Measurements from ENCODE around the gene SPP1. TPM values are rescaled to one million over a fixed set of nuclear protein-coding genes. Genes with fewer than 3 reads are reported as not detected.
"Not testable (repeated sequence)": the region's sequence is repeated elsewhere in the genome, so short reads cannot be mapped to it uniquely, and the experiment has no call there.

SPP1 gene
- total RNA-seq, 4 donors from 2014 or later, result 5.6 to 37.8 (median 10.3) TPM

- H3K9me3 ChIP-seq, result no peaks in the 10 kb centered on the region
- H3K4me3 ChIP-seq, result no peak overlapping the region
- 25 to 40% methylated on average over 1 to 2 of the region's 2 CpGs for WGBS, 2 donors (ENCODE audit: low coverage in 1 of 2)
- H3K27ac ChIP-seq, result no peak overlapping the region
- H3K4me1 ChIP-seq, result no peaks in the 10 kb centered on the region
- H3K36me3 ChIP-seq, result no peaks in the 10 kb centered on the region
- no peak for ATAC-seq
- no peaks in the 10 kb centered on the region for H3K27me3 ChIP-seq
- no peak for TF ChIP-seq EP300 (IDR thresholded peaks at IDR 0.05)
- no peak for TF ChIP-seq POLR2A (IDR thresholded peaks at IDR 0.05)
- TF ChIP-seq CTCF (IDR thresholded peaks at IDR 0.05), result no peak
- no peak for TF ChIP-seq POLR2AphosphoS5 (IDR thresholded peaks at IDR 0.05)
Measured at GRCh38 chr4:87939978-87940690, 35.4 kb upstream of the SPP1 start.

- not testable (repeated sequence) for H3K27ac ChIP-seq, H3K4me3 ChIP-seq, H3K9me3 ChIP-seq, H3K4me1 ChIP-seq, ATAC-seq, H3K27me3 ChIP-seq, H3K36me3 ChIP-seq
- WGBS, 2 donors (ENCODE audit: low coverage in 1 of 2), result 76 to 92% methylated on average over 2 of the region's 2 CpGs
Measured at GRCh38 chr4:87940809-87941208, 34.7 kb upstream of the SPP1 start.

- WGBS, 2 donors (ENCODE audit: low coverage in 1 of 2), result 49 to 65% methylated on average over 2 to 3 of the region's 5 CpGs
- Histone ChIP-seq H3K27ac (no peak overlapping the region), H3K27me3 (no peaks in the 10 kb centered on the region), H3K4me3 (no peak overlapping the region), H3K4me1 (no peaks in the 10 kb centered on the region), H3K9me3 (no peaks in the 10 kb centered on the region), H3K36me3 (no peaks in the 10 kb centered on the region)
- TF ChIP-seq POLR2A (IDR thresholded peaks at IDR 0.05) (no peak), POLR2AphosphoS5 (IDR thresholded peaks at IDR 0.05) (no peak), EP300 (IDR thresholded peaks at IDR 0.05) (no peak), CTCF (IDR thresholded peaks at IDR 0.05) (no peak)
- no peak for ATAC-seq
Measured at GRCh38 chr4:87941537-87942392, 33.7 kb upstream of the SPP1 start.

GRCh38 chr4:87943660-87944149 is 31.8 kb upstream of the SPP1 start:
- ATAC-seq, result no peak
- TF ChIP-seq EP300 (IDR thresholded peaks at IDR 0.05) (no peak), POLR2A (IDR thresholded peaks at IDR 0.05) (no peak), POLR2AphosphoS5 (IDR thresholded peaks at IDR 0.05) (no peak), CTCF (IDR thresholded peaks at IDR 0.05) (no peak)
- 94 to 95% methylated on average over 3 of the region's 3 CpGs for WGBS, 2 donors (ENCODE audit: low coverage in 1 of 2)
- no peaks in the 10 kb centered on the region for H3K9me3 ChIP-seq
- H3K4me1 ChIP-seq, result no peaks in the 10 kb centered on the region
- H3K27ac ChIP-seq, result no peak overlapping the region
- H3K27me3 ChIP-seq, result no peaks in the 10 kb centered on the region
- no peak overlapping the region for H3K4me3 ChIP-seq
- H3K36me3 ChIP-seq, result no peaks in the 10 kb centered on the region

GRCh38 chr4:87944967-87945366 is 30.5 kb upstream of the SPP1 start:
- 87 to 91% methylated on average over 5 to 8 of the region's 8 CpGs for WGBS, 2 donors (ENCODE audit: low coverage in 1 of 2)
- Histone ChIP-seq H3K4me3 (no peak overlapping the region), H3K27me3 (no peaks in the 10 kb centered on the region), H3K36me3 (no peaks in the 10 kb centered on the region), H3K4me1 (peaks cover 0 to 4% (median 0%) of the 10 kb centered on the region in 3 donors), H3K27ac (no peak overlapping the region), H3K9me3 (no peaks in the 10 kb centered on the region)
- no peak for TF ChIP-seq EP300 (IDR thresholded peaks at IDR 0.05)
- TF ChIP-seq POLR2A (IDR thresholded peaks at IDR 0.05), result no peak
- TF ChIP-seq CTCF (IDR thresholded peaks at IDR 0.05), result no peak
- no peak for TF ChIP-seq POLR2AphosphoS5 (IDR thresholded peaks at IDR 0.05)
- no peak for ATAC-seq

All from gastroesophageal sphincter (tissue), 4 donors.